Uterine smooth muscle cell (primary cell): ENCODE results near the gene RNF6. TPM values are rescaled to one million over a fixed set of nuclear protein-coding genes. Genes with fewer than 3 reads are reported as not detected.

ENCODE experiments used
- total RNA-seq: library from RNA; depleted of rRNA; stranded (reverse); fragments of >200 nt; gene quantifications from 2 replicates; pipeline ENCODE4 v1.2.3, GENCODE V29; 2014

The RNF6 gene
- total RNA-seq: 61.9 and 68.7 TPM in 2 replicates

GRCh38 chr13:26221721-26222519 is at the start of gene RNF6:
TSS of gene RNF6 (minus strand) at chr13:26222314. CDS start at chr13:26219649, 2,665 bp downstream.

GRCh38 chr13:26253787-26254582 is 31.9 kb upstream of the RNF6 start, which contains the start of gene CDK8:
TSS of gene CDK8 (plus strand) at chr13:26254129. CDS start at chr13:26254642, 513 bp downstream.

Other genes starting within 250 kb of the RNF6 start
- under 0.01 TPM in 1 of 2 replicates, not detected in the other for gene SHISA2, start 170.3 kb downstream of the RNF6 start, total RNA-seq
- gene CDK8, start 31.8 kb upstream of the RNF6 start, total RNA-seq: 20.1 and 24.9 TPM in 2 replicates